GM18951 (cell line): ENCODE results near the gene ADK.

Experiments
- POLR2A ChIP-seq: IDR thresholded peaks from 4 replicates; pipeline ENCODE4 v1.6.1; 2011; ENCODE audit warnings: mild to moderate bottlenecking; ENCODE audit not compliant: insufficient read length, insufficient read depth; ENCODE audit errors: extremely low read depth
- in situ Hi-C: fragments of 300-500 bp; cut with MboI; formaldehyde crosslinking; loops from one replicate; pipeline ENCODE4 v1.12.0; 2022; ENCODE audit warnings: low sequenced_read_pairs, mixed read lengths, inconsistent platforms; ENCODE audit not compliant: unreplicated experiment

The ADK gene

DNA sequence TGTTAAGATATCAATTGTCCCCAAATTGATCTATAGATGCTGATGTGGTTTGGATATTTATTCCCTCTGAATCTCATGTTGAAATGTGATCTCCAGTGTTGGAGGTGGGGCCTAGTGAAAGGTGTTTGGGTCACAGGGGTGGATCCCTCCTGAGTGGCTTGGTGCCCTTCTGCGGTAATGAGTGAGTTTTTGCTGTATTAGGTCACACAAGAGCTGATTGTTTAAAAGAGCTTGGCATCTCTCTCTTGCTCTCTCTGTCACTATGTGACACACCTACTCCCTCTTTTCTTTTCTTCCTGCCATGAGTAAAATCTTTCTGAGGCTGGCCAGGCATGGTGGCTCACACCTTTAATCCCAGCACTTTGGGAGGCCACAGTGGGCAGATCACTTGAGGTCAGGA is 577.2 kb downstream of the ADK start:
- TF ChIP-seq POLR2A: no peak

GRCh38 chr10:74730246-74730645 is 579.2 kb downstream of the ADK start:
- in situ Hi-C loops: loop anchor here (25.0 kb wide), 2 partner anchors 282 to 468 kb away; no protein-coding TSS in a partner anchor
- no peak for TF ChIP-seq POLR2A

More for the DNA sequence above, 577.2 kb downstream of the ADK start:
- in situ Hi-C loops: loop anchor here (25.0 kb wide), 2 partner anchors 284 to 466 kb away; no protein-coding TSS in a partner anchor

- in situ Hi-C loops: loop anchor here (25.0 kb wide), 2 partner anchors 279 to 471 kb away; no protein-coding TSS in a partner anchor
- no peak for TF ChIP-seq POLR2A
These were observed 582.6 kb downstream of the ADK start for GRCh38 chr10:74733612-74734011.

DNA sequence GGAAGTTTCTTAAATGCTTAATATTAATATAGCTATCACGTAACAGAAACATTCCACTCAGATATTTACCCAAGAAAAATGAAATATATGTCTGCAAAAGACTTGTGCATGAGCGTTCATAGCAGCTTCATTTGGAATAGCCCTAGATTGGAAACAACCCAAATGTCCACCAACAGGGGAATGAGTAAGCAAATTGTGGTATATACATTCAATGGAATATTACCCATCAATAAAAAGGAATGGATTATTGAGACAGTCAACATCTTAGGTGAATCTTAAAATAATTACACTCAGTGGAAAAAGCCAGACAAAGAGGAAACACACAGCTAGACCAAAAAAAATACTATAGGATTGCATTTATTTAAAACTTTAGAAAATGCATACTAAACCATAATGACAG is 585.0 kb downstream of the ADK start:
- in situ Hi-C loops: loop anchor here (25.0 kb wide), 2 partner anchors 276 to 474 kb away; no protein-coding TSS in a partner anchor
- no peak for TF ChIP-seq POLR2A

DNA sequence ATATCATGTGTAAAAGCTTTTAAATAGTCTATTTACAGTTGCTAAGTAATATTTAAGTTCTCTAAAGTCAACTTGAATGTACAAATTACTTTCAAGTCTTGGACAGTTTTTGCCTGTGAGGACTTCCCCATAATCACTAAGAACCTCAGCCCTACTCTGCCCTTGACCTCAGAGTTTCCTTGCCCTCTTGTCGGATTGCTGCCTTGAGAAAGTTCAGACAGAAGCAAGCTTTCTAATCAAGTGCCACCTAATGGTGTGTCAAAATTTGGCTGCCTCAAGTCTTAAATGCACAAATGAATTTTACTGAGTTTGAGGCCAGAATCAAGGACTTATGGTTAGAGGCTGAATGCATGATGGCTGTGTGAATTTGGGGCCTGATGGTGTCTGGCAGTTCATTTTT is 587.0 kb downstream of the ADK start:
- TF ChIP-seq POLR2A: no peak
- in situ Hi-C loops: loop anchor here (25.0 kb wide), 2 partner anchors 274 to 476 kb away; no protein-coding TSS in a partner anchor

DNA sequence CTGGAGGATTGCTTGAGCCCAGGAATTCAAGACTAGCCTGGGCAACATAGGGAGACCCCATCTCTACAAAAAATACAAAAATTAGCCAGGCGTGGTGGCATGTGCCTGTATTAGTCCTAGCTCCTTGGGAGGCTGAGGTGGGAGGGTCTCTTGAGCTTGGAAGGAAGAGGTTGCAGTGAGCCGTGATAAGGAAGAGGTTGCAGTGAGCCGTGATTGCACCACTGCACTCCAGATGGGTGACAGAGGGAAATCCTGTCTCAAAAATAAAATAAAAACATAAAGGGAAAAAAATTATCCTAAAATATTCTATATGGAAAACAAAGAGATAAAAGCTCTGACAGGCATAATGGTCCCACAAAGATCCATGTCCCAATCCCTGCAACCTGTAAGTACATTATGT is 587.5 kb downstream of the ADK start:
- in situ Hi-C loops: loop anchor here (25.0 kb wide), 2 partner anchors 274 to 476 kb away; no protein-coding TSS in a partner anchor
- no peak for TF ChIP-seq POLR2A

GRCh38 chr10:74738985-74739567 is 588.1 kb downstream of the ADK start:
- in situ Hi-C loops: loop anchor here (25.0 kb wide), 2 partner anchors 273 to 477 kb away; no protein-coding TSS in a partner anchor

GRCh38 chr10:74743401-74743800 is 592.4 kb downstream of the ADK start:
- in situ Hi-C loops: loop anchor here (25.0 kb wide), 2 partner anchors 269 to 481 kb away; no protein-coding TSS in a partner anchor
- no peak for TF ChIP-seq POLR2A

More at GRCh38 chr10:74738985-74739567, 588.1 kb downstream of the ADK start:
- no peak for TF ChIP-seq POLR2A

- in situ Hi-C loops: loop anchor here (25.0 kb wide), 2 partner anchors 267 to 483 kb away; no protein-coding TSS in a partner anchor
- no peak for TF ChIP-seq POLR2A
These were observed 594.4 kb downstream of the ADK start for GRCh38 chr10:74745449-74745848.

DNA sequence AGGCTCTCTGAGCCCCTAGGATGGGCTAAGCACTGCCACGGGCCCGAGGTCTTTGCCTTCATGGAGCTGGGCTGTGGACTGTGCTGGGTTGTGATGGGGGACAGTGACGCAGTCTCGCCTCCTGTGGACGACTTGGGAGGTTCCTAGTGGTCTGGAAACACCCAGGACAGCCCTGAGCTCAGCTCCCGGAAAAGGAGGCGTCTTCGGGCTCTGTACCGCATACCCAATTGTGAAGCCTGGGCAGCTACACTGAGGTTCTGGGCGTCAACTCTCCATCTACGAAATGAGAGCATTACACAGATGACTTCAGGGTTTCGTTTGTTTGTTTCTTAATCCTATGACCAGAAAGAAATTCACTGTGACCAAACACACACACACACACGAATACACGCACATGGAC is 595.8 kb downstream of the ADK start:
- in situ Hi-C loops: loop anchor here (25.0 kb wide), 2 partner anchors 265 to 485 kb away; no protein-coding TSS in a partner anchor
- no peak for TF ChIP-seq POLR2A

DNA sequence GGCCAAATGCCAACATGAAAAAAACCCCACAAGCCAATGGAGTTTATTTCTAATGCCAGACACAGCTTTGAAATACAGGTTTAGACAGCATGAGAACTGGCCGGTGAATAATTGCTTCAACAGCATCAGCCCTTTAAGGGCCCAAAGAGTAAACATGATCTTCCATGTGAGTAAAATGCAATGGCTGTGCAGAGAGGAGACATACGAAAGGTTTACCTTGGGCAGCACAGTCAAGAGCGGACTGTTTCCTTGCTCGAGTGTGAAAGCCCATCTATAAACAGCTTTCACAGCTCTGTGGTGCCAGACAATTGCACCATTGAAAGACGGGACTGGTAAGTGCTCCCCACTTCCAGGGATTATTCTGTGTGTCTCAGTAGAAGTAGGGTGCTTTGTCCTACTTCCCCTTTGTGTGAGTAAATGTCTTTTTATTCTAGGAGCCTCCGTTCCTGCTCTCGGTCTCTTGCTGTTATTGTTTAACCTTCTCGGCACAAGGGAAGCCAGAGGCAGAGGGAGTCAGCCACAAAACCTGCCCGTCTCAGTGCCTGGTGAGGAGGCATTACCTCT is 597.5 kb downstream of the ADK start:
- no peak for TF ChIP-seq POLR2A
- in situ Hi-C loops: loop anchor here (25.0 kb wide), 2 partner anchors 264 to 486 kb away; no protein-coding TSS in a partner anchor

- no peak for TF ChIP-seq POLR2A
- in situ Hi-C loops: no loop called here
These were observed 599.8 kb downstream of the ADK start for GRCh38 chr10:74750848-74751274.

DNA sequence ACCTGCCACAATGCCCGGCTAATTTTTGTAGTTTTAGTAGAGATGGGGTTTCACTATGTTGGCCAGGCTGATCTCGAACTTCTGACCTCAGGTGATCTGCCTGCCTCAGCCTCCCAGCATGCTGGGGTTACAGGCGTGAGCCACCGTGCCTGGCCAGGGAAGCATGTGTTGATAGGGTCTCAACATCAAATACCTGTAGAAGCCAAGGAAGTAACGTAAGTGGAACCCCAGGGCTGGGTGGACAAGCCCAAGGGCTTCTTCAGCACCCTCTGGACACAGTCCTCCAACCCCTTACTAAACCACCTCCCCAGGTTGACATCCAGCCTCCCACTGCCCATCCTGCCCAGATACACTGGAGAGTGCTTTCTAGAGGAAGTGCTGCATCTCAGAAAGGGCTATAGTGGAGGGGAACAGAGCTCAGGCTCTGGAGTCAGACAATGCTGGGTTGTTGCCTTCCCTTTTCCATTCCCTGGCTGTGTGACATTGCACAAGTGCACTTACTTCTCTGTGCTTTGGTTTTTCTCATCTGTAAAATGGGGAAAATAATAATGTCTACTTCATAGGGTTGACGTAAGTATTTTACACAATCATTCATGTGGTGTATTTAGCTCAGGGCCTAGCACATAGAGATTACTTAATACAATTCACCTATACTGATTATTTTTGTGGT is 601.5 kb downstream of the ADK start:
- no peak for TF ChIP-seq POLR2A
- in situ Hi-C loops: no loop called here
